Keratinocyte (primary cell): ENCODE measurements around the gene TEKT3. TPM values are rescaled to one million over a fixed set of nuclear protein-coding genes. Genes with fewer than 3 reads are reported as not detected.

Experiments
- DNase-seq: peaks from one replicate; pipeline ENCODE4 v3.0.0-alpha.2; 2011; ENCODE audit warnings: low read depth, missing footprints, low spot score
- FAIRE-seq: peaks from 2 replicates; lab custom pipeline; 2011; peaks lifted over from hg19 to GRCh38; lab: Jason Lieb, UNC
- H2AFZ ChIP-seq: 2 replicates; pipeline ENCODE4 v1.6.0; 2012; ENCODE audit warnings: low read length, control low read depth, inconsistent platforms; ENCODE audit not compliant: control insufficient read depth
- H3K27ac ChIP-seq: 2 replicates; pipeline ENCODE4 v1.5.1; 2011; ENCODE audit warnings: low read length; ENCODE audit not compliant: control insufficient read depth, insufficient read depth
- H3K27me3 ChIP-seq: 3 replicates; pipeline ENCODE4 v1.6.0; 2011; ENCODE audit warnings: low read length; ENCODE audit not compliant: control insufficient read depth, insufficient read depth; ENCODE audit errors: extremely low read depth
- H3K36me3 ChIP-seq, 2 experiments: 2 replicates in 1 of 2; 3 replicates in 1 of 2; pipeline ENCODE4 v1.5.1; 2011; ENCODE audit warnings: low read length in 2 of 2, mild to moderate bottlenecking in 1 of 2; ENCODE audit not compliant: control insufficient read depth in 2 of 2, insufficient read depth in 2 of 2; ENCODE audit errors: extremely low read depth in 1 of 2
- H3K4me1 ChIP-seq: 3 replicates; pipeline ENCODE4 v1.5.1; 2011; ENCODE audit warnings: low read length; ENCODE audit not compliant: control insufficient read depth, insufficient read depth; ENCODE audit errors: extremely low read depth
- H3K4me2 ChIP-seq: 3 replicates; pipeline ENCODE4 v1.6.0; 2011; ENCODE audit warnings: low read depth, low read length; ENCODE audit not compliant: control insufficient read depth, insufficient read depth; ENCODE audit errors: extremely low read depth
- H3K4me3 ChIP-seq, 3 experiments: fragments of 200-600 bp in 1 of 3; sonication (generic) in 1 of 3; 2 replicates in 2 of 3; 3 replicates in 1 of 3; pipeline ENCODE4 v1.5.1; 2011 to 2016; ENCODE audit warnings: low read length in 3 of 3, mild to moderate bottlenecking in 3 of 3, control low read depth in 2 of 3, inconsistent platforms in 1 of 3, low read depth in 1 of 3, mixed read lengths in 1 of 3, mixed run types in 1 of 3, moderate library complexity in 1 of 3; ENCODE audit not compliant: control insufficient read depth in 2 of 3, insufficient read depth in 2 of 3; ENCODE audit errors: extremely low read depth in 1 of 3
- H3K79me2 ChIP-seq: 2 replicates; pipeline ENCODE4 v1.6.0; 2012; ENCODE audit warnings: low read length; ENCODE audit not compliant: control insufficient read depth, insufficient read depth
- H3K9ac ChIP-seq: 3 replicates; pipeline ENCODE4 v1.6.0; 2011; ENCODE audit warnings: low read length; ENCODE audit not compliant: control insufficient read depth, insufficient read depth; ENCODE audit errors: extremely low read depth
- H3K9me1 ChIP-seq: 3 replicates; pipeline ENCODE4 v1.6.0; 2011; ENCODE audit warnings: low read length; ENCODE audit not compliant: control insufficient read depth, insufficient read depth; ENCODE audit errors: extremely low read depth
- H3K9me3 ChIP-seq: 2 replicates; pipeline ENCODE4 v1.5.1; 2012; ENCODE audit warnings: low read depth, low read length; ENCODE audit not compliant: control insufficient read depth
- H4K20me1 ChIP-seq: 3 replicates; pipeline ENCODE4 v1.6.0; 2011; ENCODE audit warnings: low read length; ENCODE audit not compliant: control insufficient read depth, insufficient read depth; ENCODE audit errors: extremely low read depth
- CTCF ChIP-seq, 3 experiments: IDR thresholded peaks in 1 of 3; conservative IDR thresholded peaks in 1 of 3; optimal IDR thresholded peaks in 1 of 3; 2 replicates in 2 of 3; 3 replicates in 1 of 3; pipeline versions ENCODE3 to v1.5.1; 2011; ENCODE audit warnings: low read length in 3 of 3, mild to moderate bottlenecking in 3 of 3, moderate library complexity in 2 of 3, control low read depth in 1 of 3, inconsistent platforms in 1 of 3; ENCODE audit not compliant: insufficient read depth in 2 of 3; ENCODE audit errors: extremely low read depth in 1 of 3
- EZH2 ChIP-seq: IDR thresholded peaks from one replicate; pipeline ENCODE4 v1.6.1; 2012; ENCODE audit warnings: inconsistent platforms, mild to moderate bottlenecking, low read length, moderate library complexity
- dilution Hi-C: fragments of 300-500 bp; cut with MboI; formaldehyde crosslinking; loops from one replicate; pipeline ENCODE4 v1.7.0; 2020; ENCODE audit warnings: low sequenced_read_pairs; ENCODE audit not compliant: extremely low pct_ligation_motif_present
- polyA plus RNA-seq, 5 experiments: library from polyadenylated mRNA; depleted of rRNA in 3 of 5; stranded (reverse) in 3 of 5; stranded (forward) in 1 of 5; unstranded in 1 of 5; fragments of >200 nt; gene quantifications; 1 replicate in 1 of 5; 2 replicates in 3 of 5; 3 replicates in 1 of 5; pipeline versions ENCODE4 v1.2.1 to v1.2.3, GENCODE V29; 2011 to 2012; ENCODE audit warnings: missing spikeins in 2 of 5, low read depth in 1 of 5, low replicate concordance in 1 of 5

The TEKT3 gene
- polyA plus RNA-seq, 1 donor (not counting 4 experiments of a cell fraction or from before 2014, with no cell fraction given): 0.16 TPM

DNA sequence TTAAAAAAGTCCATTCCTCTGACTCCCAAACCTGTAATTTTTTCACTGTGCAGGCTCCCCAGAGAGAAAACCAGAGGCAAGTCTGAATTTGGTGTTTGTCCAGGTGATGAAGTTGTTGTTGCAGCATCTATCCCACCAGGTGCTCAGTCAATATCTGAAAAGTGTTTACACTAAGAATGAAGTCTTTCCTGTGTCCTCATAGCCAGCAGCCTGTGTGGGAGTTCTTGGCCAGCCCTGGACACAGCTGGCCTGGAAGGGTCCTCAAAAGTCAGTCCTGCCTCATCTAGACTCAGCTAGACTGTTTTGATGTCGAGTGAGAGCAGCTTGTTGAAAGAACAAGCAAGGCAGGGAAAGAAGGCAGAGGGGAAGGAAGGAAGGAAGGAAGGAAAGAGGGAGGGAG, 72.9 kb downstream of the TEKT3 start:
- peaks cover 10% of the 10 kb centered on the region for H3K27me3 ChIP-seq
- TF ChIP-seq CTCF (optimal IDR thresholded peaks at IDR 0.05 in 1 of 3, IDR thresholded peaks at IDR 0.05 in 1 of 3, conservative IDR thresholded peaks at IDR 0.05 in 1 of 3; ENCODE audit: extremely low read depth in 1 of 3, insufficient read depth in 2 of 3, low read length in 3 of 3): no peak
- TF ChIP-seq EZH2: no peak
- no peaks in the 10 kb centered on the region for H3K9me1 ChIP-seq
- H3K27ac ChIP-seq: no peak overlapping the region
- H2AFZ ChIP-seq: no peak overlapping the region
- dilution Hi-C loops: no loop called here
- no peak overlapping the region for H3K4me3 ChIP-seq
- H4K20me1 ChIP-seq: no peaks in the 10 kb centered on the region
- no peak overlapping the region for H3K4me2 ChIP-seq
- DNase-seq: no peak
- peaks cover 3% of the 10 kb centered on the region for H3K4me1 ChIP-seq
- FAIRE-seq: no peak
- no peaks in the 10 kb centered on the region for H3K36me3 ChIP-seq
- H3K9ac ChIP-seq: no peak overlapping the region
- no peaks in the 10 kb centered on the region for H3K79me2 ChIP-seq
- no peaks in the 10 kb centered on the region for H3K9me3 ChIP-seq

DNA sequence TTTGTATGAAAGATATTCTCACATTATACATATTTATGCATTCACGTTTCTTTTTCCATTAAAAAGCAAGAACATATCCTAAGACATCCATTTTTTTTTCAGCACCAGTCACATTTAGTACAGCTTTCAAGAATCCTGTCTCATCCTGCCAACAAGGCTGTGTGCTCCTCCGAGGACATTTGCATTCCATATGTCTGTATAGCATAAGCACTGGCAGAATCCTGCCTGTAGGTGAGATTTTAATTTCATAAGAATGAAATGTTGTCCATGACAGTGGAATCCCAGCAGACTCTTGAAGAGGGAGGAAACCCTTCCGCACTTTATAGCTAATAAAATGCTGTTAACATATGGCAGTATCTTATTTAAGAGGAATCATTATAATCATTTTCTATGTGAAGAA, 73.4 kb downstream of the TEKT3 start:
- Histone ChIP-seq H4K20me1 (no peaks in the 10 kb centered on the region), H3K27ac (no peak overlapping the region), H3K9ac (no peak overlapping the region), H3K27me3 (peaks cover 15% of the 10 kb centered on the region), H3K9me3 (no peaks in the 10 kb centered on the region), H3K79me2 (no peaks in the 10 kb centered on the region), H3K36me3 (no peaks in the 10 kb centered on the region), H3K4me2 (no peak overlapping the region), H3K9me1 (no peaks in the 10 kb centered on the region), H3K4me1 (peaks cover 8% of the 10 kb centered on the region), H2AFZ (no peak overlapping the region), H3K4me3 (no peak overlapping the region)
- TF ChIP-seq CTCF (optimal IDR thresholded peaks at IDR 0.05 in 1 of 3, IDR thresholded peaks at IDR 0.05 in 1 of 3, conservative IDR thresholded peaks at IDR 0.05 in 1 of 3; ENCODE audit: extremely low read depth in 1 of 3, insufficient read depth in 2 of 3, low read length in 3 of 3) (no peak), EZH2 (no peak)
- dilution Hi-C loops: no loop called here
- FAIRE-seq (no peak), DNase-seq (no peak)
